ENCODE measurements around the gene FBXO3.

Gene FBXO3

DNA sequence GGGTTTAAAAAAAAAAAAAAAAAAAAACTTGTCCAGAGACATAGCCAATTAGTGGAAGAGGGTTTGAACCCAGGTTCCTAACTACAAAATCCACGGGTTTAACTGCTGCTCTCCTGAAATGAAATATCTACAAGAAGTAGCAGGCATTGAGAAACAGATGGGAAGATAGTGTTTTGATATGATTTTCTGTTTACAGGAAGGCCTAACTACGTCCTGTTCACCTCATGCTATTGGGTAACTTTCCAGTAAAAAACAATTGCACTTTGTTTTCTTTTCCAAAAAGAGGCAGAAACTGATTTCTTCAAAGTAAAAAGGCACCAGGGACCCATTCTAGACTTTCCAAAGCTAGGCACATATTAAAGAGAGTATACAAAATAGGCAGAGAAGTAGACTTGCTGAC, 67.8 kb downstream of the FBXO3 start:
- FAIRE-seq (no peak), DNase-seq (ENCODE audit: insufficient read length, low spot score) (no peak)

DNA sequence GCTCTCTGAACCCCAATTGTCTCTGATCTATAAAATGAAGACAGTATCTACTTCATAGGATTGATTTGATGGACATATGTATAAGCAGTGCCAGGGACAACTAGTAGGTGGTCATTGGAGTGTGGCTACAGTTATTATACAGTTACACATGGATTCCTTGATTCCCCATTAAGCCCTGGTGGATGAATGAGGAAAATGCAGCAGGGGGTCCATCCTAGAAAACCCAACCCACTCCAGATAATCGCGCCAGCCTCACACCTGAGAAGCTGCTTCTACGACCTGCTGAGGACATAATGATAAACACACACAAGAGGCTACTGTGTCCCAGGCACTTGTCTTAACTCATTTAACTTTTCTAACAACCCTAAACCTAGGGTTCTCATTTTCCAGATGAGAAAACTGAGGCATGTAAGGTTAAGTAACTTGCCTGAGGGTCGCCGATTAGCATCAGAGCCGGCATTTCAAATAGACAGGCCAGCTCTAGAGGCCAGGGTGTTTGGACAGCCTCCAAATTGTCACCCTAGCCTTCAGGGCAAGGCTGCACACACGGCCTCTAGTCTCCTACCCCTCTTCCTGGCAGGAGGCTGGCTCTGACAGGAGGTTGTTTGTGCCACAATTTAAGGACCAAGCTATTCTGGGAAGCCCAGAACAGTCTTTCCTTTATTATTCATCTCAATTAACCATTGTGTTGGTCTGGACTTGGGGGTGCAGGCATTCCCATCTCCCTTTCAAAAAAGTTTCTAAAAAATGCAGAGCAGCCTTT, 69.9 kb downstream of the FBXO3 start:
- DNase-seq (ENCODE audit: insufficient read length, low spot score): no peak

DNA sequence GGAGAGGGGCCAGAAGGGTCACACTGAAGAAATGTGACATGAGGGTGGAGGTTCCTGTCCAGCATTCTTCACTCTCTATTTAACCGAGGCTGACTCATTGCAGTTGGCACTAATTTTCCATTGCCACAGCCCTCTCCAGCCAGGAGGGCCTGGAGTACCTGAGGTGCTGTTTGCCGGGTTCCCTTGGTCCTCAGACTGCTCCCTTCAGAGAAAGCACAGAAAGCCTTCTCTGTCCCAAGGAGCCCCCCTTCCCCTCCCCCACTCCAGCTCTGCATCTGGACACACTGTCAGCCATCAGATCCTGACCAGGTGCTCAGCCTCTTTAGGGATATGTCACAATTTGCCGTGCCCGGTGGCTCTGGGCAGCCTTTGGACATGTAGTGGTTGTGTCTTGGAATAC, 70.5 kb downstream of the FBXO3 start:
- no peak for FAIRE-seq
- DNase-seq (ENCODE audit: insufficient read length, low spot score): no peak

More for the DNA sequence above, 69.9 kb downstream of the FBXO3 start:
- no peak for FAIRE-seq

DNA sequence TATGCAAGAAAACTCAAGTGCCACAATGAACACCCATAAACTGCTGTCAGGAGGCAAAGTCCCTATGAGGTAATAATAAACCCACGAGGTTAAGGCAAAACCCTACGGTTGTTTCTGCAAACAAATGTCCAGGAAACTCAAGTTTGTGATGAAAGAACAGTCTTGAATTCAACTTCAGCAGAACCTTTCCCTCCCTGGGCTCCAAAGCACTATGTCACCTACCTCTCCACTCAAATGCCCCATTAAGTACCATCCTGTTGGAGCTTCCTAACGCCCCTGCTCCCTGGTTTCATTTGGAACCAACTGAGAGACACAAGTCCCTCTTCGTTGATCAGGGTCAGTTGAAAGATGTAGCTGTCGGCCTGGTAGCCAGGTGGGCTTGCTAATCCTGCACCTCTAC, 71.1 kb downstream of the FBXO3 start:
- no peak for FAIRE-seq

DNA sequence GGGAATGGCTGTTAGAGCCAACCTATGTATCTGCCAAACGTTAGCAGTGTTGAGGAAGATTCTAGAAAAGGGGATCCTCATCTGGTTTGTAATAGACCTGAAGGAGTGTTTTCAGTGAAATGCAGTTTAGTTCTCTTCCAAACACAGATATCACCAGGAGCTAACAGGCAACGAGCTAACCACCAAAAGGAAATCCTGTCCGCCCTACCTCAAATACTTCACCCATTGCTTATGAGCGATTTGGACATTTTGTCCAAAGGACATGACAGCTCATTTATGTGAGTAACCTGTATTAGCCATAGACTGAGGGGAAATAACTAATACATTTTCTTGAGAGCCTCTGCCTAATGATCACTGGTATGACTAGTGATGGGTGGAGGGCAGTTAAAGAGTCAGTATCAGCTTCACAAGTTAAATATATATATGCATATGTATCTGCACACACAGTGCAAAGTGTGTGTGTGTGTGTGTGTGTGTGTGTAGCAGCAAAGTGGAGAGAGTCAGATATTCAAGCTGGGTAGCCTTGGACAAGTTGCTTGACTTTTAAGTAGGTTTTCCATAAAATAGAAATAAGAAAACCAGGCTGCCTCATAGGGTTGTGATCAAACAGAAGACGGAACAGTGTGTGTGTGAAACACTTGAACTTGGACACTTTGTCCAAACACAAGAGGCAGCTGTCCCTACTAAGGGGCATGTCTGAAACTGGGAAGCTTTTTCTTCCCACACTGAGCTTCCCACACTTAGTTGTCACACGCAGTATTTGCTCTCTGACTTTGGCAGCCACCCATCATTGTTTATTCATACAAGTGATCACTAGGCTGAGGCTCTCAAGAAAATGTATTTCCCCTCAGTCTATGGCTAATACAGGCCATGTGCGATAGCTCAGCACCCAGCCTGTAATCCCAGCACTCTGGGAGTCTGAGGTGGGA, 72.8 kb downstream of the FBXO3 start:
- DNase-seq (ENCODE audit: insufficient read length, low spot score) (no peak), FAIRE-seq (no peak)

More for the DNA sequence above, 71.1 kb downstream of the FBXO3 start:
- DNase-seq (ENCODE audit: insufficient read length, low spot score): no peak

DNA sequence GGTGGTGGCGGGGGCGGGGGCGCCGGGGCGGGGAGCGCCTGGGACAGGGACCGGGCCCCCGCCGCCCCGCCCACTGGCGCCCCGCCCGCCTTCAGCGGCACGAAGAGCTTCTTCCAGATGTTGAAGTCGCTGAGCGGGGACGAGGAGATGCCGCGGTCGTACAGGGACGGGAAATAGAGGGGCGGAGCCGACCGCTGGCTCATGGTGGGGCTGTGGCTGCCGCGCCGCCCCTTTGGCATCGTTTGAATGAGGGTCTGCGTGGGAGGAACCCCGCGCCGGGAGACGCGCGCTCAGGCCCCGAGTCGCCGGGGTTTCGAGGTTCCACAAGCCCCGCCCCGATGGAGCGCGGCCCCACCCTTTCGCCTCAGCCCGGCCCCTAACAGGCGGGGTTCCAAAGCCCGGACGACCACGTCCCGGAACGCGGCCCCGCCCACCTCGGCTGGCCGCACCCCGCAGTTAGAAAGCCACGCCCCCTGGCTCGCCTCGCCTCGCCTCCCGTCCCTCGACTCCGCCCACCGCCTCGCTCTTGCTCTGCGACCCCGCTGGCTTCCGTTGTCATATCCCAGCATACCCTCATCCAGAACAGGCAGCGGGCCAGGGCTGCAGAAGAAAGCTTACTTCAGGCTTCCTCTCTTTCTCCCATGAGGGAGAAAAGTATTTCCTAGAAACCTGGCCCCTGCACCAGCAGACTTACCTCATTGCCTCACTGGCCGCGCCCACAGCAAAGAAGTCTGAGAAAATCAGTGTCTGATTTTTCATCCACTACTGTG, 73.6 kb downstream of the FBXO3 start, which contains the start of gene C11orf91:
TSS of gene C11orf91 (minus strand) at position 325 of the 770 bp plus-strand sequence. CDS start at position 239, 86 bp downstream.
- DNase-seq (ENCODE audit: insufficient read length, low spot score) (peak; percentile 88), FAIRE-seq (peak; percentile 82)

DNA sequence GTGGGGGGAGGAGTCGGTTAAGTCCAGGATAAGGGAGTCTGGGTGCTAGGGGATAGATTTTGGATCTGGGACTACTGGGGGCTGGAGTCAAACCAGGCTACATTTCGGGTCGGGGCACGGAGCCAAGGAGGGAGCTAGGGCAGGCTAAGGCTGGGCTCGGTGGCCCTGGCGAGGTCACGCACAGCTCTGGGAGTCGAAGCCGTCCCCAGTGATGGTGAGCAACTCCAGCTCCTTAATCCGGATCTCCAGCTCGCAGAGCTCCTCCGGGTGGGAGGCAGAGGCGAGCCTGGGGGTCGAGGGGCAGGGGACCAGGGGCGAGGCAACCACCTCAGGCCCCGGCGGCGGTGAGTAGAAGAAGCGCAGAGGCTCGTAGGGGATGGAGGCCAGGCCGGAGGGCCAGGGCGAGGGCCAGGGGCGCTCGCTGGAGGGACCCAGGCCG, 74.2 kb downstream of the FBXO3 start:
- FAIRE-seq: no peak
- no peak for DNase-seq (ENCODE audit: insufficient read length, low spot score)

DNA sequence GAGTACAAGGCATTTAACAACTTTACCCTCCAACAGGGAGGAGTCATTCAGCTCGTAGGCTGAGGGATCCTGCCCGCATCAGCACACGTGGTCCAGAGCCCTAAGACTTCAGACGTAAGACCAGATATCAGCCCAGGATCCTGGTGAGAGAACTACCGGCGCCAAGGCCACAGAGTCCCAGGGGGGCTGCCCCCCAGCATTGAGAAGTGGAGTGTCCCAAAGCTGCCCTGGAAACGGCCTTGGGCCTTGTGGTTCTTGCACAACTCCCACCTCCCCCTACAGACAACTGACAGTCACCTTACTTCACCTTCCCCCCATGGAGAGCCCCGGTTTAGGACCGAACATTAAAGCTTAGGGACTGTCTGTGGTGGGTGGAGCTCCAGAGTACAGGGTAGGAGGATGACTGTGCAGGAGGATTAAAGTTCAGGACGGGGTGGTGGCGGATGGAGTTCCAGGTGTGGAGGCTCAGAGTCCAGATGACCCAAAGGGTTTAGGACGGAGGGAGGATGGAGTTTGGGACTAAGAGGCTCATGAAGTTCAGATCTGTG, 74.7 kb downstream of the FBXO3 start:
- no peak for DNase-seq (ENCODE audit: insufficient read length, low spot score)
- no peak for FAIRE-seq

DNA sequence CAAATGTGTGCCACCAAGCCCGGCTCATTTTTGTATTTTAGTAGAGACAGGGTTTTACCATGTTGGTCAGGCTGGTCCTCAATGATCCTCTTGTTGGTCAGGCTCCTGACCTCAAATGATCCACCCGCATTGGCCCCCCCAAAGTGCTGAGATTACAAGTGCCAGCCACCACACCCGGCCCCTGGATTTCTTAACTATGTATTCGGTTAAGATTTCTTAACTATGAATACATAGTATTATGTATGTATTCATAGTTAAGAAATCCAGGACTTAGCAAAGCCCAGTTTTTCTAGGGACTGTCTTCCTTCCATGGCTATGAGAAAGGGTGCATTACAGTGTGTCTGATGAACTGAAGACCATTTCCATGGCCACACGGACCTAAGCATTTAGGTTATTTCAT, 75.4 kb downstream of the FBXO3 start:
- DNase-seq (ENCODE audit: insufficient read length, low spot score) (no peak), FAIRE-seq (no peak)

DNA sequence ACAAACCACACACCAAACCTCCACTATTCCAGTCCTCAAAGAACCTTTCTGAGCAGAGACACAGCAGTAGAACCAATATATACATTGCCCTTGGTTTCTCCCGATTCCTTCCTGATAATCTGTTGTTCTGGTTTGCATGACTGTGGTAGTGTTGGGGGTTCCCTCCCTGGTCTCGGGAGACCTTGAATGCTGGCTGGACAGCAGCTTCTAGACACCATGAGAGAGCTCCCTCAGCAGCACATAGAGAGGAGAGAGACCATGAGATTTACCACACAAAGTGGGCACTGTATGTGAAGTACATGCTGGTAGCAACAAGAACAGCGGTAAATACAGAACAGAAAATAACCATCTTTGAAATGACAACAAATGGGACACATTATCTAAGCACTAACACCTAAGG, 76.3 kb downstream of the FBXO3 start:
- no peak for DNase-seq (ENCODE audit: insufficient read length, low spot score)
- FAIRE-seq: no peak

DNA sequence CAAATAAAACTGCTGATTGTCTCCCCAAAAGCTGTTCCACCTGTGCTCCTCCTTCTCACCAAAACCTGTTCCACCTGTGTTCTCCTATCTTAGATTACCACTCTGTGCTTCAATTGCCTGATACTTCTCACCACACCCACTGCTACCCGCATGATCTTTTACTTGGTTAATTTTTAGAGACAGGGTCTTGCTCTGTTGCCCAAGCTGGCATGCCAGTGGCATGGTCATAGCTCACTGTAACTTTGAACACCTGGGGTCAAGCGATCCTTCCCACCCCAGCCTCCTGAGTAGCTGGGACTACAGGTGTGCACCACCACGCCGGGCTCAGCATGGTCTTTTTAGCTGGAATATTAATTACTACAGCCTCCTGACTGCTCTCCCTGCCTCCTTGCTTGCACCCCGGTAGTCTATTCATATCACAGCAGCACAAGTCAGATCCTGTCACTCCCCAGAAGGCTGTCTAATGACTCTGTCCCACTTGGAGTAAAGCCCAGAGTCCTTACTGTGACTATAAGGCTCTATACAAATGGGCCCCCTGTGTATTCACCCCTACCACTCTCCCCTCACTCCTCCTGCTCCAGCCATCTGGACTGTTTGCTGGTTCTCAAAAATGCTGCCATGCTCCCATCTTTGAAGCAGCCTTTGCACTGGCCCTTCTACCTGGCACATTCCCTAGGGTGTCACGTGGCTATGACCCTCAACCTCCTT, 77.2 kb downstream of the FBXO3 start:
- FAIRE-seq (no peak), DNase-seq (ENCODE audit: insufficient read length, low spot score) (no peak)

DNA sequence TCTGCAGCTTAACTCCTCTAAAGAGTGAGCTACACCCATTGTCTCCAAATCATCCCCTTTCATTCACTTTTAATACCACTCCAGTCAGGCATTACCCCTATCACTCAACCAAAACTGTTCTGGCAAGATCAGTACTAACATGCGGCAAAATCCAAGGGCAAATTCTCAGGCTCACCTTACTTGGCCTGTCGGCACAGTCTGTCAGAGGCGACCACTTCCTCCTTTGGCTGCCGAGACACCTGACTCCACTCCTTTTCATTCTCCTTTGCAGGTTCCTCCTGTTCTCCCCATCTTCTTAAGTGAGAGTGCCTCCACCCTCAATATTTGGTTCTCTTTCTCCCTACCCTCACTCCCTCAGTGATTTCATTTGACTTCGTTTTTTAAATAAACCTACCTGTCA, 77.9 kb downstream of the FBXO3 start:
- DNase-seq (ENCODE audit: insufficient read length, low spot score): no peak

DNA sequence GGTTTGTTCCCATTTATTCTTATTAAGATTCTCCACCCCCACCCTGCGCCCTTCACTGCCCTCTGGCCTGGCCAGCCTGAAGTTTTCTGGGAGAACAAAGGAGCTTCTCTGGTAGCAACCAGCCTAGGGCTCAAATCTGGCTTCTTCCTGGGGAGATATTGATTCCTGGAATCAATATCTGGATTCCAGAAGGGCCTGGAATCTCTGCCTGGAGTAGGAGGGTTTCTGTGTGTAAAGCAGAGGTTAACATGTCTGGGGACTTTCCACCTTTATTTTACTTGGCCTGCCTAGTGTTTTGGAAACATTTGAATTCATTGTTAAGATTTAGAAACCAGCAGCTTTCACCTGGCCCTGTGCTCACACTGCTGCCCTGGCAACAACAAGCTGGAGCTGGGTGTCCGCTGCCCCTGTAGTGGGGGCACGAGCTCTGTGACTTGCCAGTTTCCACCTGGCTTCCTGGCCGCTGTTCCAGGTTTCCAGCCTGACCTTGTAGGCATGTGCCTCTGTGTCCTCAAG, 79.2 kb downstream of the FBXO3 start:
- DNase-seq (ENCODE audit: insufficient read length, low spot score) (no peak), FAIRE-seq (no peak)

More for the DNA sequence above, 77.9 kb downstream of the FBXO3 start:
- FAIRE-seq: peak; percentile 4

DNA sequence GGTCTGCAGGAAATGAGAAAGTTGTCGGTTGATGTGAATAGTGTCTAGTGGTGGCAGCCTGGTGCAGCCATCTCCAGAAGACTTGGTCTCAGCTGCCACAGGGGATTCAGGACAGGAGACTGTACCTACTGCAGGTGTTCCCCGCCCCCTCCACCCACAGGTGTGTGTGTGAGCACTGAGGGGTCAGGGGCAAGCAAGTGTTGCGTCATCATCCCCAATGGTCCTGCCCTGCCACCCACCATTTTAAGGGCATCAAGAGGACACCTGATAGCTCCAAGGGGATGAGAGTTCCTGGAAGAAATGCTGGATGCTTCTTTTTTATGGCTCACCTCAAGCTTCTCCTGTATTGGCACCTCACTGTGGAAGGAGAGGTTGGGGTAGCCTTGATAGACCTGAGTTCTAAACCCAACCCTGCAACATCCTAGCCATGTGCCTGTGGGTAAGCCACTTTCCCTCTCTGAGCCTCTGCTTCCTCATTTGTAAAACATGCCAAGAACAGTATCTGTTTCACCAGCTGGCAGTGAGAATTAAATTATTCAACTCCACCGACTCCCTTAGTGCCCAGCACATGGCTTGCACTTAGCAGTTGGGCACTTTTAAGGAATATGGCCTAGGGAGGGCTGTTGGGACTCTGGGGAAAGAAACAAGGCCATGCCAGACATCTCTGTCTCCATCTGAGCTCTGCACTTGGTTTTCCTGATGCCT, 79.8 kb downstream of the FBXO3 start:
- FAIRE-seq (no peak), DNase-seq (ENCODE audit: insufficient read length, low spot score) (no peak)

DNA sequence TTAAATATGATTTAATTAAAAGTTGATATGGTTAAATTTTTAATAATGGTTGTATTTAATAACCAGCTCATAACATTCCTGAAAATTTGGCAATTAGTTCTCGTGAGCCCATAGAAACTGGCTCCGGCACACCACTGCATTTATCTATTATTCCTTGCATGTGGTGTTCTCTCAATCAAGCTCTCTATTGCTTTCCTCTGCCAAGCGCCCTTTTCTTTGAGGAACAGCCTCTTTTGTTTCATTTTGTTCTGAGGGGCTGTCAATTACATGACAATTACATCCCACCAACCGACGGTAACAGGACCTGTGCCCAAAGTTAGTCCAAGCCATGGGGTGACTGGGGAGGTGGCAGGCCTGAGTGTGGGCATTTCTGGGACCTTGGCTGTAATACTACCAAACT, 81.8 kb downstream of the FBXO3 start:
- no peak for FAIRE-seq
- no peak for DNase-seq (ENCODE audit: insufficient read length, low spot score)

DNA sequence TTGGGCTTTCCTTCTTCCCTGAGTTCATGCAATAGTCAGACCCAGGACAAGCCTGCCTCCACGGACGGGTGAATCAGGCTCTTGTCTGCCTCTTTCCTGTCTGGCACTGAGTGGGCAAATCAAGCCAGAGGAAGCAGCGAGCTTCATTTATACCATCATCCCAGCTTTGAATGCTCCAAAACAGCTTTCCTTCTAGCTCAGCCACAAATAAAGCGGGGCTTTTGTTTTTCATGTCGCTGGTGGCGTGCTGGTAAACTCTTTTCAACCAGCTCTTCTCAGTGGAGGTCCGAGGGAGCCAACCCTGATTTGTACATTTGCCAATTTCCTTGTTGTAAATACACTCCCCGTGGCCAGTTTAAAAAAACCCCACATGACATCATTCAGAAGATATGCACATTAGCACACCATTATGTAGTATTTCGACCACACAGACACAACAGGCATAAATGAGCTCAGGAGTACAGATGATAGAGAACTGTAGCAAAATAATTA, 82.3 kb downstream of the FBXO3 start:
- DNase-seq (ENCODE audit: insufficient read length, low spot score): no peak
- FAIRE-seq: no peak

DNA sequence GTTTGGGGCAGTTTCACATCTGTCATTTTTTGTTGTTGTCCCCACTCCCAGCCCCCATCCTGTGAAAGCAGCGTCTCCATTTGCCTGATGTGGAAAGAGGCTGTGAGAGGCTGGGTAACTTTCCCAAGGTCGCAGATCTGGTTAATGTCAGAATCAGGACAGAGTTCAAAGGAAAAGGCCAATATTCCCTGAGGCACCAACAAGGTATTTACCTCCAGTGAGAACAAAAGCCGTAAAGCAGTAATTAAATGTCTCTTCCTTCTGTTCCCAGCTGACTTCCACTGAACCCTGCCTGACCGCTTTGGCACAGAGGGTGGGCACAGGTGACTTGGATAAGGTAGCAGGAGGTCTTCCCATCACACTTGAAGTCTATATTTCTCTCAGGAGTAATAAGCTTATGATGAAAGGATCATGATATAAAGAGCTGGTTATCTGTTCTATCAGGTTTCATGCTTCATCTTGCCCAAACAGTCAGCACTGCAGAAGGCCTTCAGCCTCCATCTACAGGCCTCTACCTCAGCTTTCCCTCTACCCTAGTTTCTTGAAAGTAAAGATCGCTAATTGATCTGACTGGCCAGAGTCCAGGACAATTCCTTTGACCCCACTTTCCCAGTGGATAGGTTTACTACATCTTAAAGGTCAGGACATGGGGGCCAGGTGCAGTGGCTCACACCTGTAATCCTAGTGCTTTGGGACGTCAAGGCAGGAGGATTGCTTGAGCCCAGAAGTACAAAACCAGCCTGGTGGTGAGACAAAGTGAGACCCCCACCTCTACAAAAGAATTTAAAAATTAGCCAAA, 83.1 kb downstream of the FBXO3 start:
- FAIRE-seq: no peak
- DNase-seq (ENCODE audit: insufficient read length, low spot score): no peak

All from GM19239 (cell line).